Fibroblast of skin of left quadriceps (primary cell): ENCODE measurements around the gene EHD4.
A peak's percentile ranks its signal among the peaks of the same experiment; 100 is the strongest.

ENCODE experiments used
- DNase-seq, 2 experiments: peaks; one replicate each; pipeline ENCODE4 v3.0.0-alpha.2; 2013; ENCODE audit warnings: low read depth in 2 of 2

EHD4 gene

GRCh38 chr15:41895957-41896356, 76.4 kb downstream of the EHD4 start:
- DNase-seq = no peak

DNA sequence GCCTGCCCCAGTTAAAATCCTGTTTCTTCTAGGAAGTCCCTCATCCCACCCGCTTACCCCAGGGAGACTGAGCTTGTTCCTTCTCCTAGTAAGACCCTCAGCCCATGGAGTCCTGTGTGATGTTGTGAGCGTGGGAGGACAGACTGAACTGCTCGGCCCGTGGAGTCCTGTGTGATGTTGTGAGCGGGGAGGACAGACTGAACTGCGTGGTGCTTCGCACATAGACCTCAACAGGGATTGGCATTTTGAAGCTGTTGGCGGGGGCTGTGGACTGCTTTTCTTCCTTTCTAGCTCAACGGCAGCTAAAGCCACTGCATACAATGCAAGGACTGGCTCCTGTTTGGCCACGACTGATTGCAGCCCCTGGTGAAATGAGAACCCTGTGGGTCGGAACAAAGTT, 76.9 kb downstream of the EHD4 start:
- DNase-seq = no peak

DNA sequence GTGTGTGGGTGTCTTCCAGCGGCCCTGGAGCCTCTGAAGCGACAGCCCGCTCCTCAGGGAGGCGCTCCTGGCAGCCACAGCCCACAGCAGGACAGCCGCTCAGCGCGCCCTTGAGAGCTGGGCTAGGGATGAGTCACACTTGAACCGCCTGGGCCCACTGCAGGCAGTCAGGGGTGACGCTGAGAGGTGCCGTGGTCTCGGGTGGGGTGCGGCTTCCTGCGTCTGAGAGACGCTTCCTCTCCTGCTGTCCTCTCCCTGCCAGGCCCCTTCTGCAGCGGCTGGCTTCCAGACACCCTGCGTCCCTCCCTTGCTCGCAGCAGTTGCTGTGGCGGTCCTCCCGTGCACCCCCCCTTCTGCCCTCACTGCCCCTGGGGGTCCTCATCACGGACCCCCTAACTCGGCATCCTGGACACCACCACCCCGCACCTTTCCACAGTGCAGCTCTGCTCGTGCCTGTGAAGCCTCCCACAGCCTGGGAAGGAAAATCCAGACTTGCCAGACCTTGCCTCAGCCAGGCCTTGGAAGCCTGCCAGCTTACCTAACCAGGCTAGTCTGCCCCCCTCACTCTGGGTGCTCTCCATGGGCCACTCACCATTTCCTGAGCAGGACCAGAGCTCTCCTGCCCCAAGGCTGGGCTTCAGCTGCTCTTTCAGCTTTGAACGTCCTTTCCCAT, 77.4 kb downstream of the EHD4 start:
- DNase-seq = peak; percentile 36 to 42

DNA sequence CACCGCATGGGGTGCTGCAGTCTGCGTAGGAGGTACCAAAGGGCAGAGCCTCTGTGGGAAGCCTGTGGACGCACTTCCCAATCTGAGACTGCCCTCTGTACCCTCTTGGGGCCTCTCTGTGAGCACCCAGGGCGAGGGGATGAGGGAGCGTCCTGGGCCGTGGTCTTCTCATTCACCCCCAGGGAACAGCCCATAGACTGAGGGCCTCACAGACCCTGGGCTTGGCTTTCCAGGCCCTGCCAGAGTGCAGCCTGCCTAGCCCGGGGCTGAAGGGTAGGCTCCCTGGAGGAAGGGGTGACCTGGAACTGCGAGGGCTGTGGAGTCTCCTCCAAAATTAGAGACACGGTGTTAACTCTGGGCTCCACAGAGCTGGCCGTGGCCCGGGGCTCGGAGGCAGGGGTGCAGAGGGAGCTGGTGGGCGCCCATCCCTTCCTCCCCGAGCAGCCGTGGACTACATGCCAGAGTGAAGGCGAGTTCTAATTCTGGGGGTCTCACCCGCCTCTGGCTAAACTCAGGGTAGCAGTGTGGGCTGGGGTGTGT, 78.0 kb downstream of the EHD4 start:
- DNase-seq = no peak

DNA sequence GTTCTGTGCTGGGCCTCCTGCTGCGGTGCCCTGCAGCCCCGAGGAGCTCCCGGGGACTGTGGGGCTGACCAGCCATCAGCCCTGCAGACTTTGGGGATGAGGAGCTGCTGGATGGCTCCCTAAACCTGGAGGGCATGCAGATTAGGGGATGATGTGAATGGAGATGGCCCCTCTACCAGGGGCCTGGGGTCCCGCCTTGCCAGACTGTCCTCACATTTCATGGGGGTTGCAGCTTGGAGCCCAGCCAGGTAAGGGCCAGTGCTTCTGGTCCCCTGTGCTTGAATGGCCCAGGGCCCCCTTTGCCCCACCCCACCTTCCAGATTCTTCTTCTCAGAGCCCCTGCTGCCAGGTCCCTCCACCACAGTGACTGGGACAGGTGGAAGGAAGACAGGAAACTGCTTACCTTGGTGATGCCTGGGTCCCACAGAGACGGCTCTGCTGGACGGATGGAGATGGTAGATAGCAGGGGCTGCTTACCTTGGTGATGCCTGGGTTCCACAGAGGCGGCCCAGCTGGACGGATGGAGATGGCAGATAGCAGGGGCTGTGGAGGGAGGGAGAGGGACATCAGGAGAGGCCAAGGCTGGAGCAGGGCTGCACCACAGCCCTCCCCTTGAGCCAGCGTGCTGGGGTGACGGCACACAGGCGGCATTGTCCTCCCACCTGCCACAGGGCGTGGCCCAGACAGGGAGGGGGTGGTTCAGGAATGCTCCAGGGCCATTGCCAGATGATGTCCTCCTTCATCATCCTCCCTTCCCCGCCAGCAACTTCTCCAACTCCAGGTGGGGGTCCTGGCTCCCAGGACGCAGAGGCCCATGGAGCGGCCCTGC, 78.7 kb downstream of the EHD4 start, which contains the start of gene SPTBN5:
Gene SPTBN5 (minus strand): TSS at position 632 of the 829 bp plus-strand sequence. CDS start 556 bp downstream, at position 76.
- DNase-seq = no peak

GRCh38 chr15:41892621-41893421, 79.5 kb downstream of the EHD4 start:
- DNase-seq = no peak

DNA sequence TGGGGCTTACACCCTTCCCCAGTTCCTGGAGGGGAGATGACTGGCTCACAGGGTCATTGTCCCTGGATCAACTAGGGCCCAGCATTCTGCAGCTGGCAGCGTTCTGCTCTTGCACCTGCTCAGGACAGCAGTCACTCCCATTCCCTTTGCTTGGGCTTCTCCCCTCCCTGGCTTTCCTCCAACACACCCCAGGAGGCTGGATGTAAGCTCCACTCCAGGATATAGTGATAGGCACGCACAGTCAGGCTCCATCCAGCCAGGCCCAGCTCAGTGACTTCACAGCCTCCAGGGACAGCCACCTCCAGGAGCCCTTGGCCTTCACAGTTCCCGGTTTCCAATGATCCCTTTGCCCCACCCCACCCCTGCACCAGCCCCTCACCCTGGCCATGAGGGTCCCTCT, 80.4 kb downstream of the EHD4 start:
- DNase-seq = no peak

GRCh38 chr15:41891226-41891625, 81.1 kb downstream of the EHD4 start:
- no peak for DNase-seq

DNA sequence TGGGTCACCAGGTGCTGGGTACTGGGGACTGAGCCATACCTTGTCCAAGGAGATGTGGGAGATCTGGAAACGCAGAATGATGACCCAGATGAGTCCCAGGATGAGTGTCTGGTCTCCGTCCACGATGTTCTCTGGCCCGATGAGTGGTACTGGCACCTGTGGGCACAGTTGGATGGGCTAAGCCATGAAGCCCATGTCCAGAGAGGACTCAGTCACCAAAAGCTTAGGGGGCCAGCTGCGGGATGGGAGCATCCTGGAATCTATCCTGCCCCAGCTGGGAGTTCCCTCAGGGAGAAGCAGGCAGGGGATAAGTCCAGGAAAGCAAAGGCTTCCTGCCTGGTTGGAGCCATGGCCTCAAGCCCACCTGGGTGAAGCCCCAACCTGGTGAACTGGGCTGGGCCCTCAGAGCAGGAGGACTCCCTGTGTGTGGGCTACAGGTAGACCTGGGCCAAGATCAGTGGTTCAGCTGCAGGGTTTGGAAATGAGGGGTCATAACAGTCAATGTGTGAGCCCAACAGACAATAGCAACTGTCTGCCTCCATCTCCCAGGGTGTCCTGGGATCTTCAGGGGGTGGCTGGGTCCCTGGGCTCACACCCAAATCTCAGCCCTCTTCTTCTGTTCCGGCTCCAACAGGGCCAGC, 82.2 kb downstream of the EHD4 start:
- DNase-seq = no peak

- DNase-seq = no peak
Observed at GRCh38 chr15:41888662-41889253, 83.6 kb downstream of the EHD4 start.

DNA sequence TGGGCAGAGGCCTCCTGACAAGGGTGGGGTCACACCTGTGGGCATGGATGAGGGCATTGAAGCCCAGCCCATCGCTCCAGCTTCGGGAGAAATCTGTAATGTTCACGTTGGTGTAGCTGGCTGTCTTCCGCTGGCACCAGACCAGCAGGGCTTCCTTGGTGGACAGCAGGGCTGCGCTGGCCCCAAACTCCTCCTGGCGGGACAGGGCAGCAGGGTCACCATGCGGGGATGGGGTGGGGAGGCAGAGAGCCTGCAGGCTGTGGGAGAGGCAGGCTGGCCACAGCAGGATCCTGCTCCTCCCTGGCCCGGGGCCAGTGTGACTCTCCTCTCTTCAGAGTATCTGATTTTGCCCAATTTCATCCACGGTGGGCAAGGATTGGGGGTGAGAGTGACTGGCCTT, 84.5 kb downstream of the EHD4 start:
- no peak for DNase-seq

DNA sequence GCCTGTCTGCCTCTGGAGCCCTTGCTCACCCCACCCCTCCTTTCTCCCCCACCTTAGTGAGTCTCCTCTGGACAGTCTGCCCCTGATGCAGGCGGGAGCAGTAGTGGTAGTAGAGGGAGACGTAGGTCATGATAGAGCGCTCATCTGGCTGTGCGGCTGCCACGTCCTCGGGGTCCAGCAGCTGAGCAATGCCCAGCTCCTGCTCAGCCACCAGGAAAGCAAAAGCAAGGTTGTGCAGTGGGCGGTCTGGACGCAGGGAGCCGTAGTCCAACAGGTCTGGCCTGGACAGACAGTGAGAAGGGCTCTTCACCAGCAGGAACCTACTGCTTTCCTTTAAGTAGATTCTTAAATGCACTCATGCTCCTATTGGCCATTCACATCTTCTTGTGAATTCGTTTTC, 85.2 kb downstream of the EHD4 start:
- DNase-seq = no peak

- no peak for DNase-seq
Observed at GRCh38 chr15:41886741-41887140, 85.6 kb downstream of the EHD4 start.

DNA sequence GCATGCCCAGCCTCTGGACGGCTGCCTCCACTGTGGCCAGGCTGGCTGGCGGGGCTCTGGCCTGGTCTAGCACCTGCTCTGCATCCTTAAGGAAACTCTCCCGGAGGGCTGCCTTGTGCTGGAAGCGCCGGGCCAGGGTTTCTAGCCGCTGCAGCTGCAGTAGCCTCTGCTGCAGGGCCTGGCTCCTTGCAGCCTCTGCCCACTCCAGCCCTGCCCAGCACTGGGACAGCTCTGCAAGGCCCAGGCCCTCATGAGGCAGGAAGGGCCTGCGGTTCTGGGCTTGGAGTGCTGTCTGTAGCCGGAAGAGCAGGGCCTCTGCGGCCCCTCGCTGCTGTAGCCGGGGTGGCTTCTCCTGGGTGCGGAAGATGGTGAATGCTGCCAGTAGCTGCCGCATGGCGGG, 86.5 kb downstream of the EHD4 start:
- DNase-seq = no peak

GRCh38 chr15:41885321-41885720, 87.0 kb downstream of the EHD4 start:
- DNase-seq = no peak

- no peak for DNase-seq
Observed at GRCh38 chr15:41884458-41884857, 87.9 kb downstream of the EHD4 start.

DNA sequence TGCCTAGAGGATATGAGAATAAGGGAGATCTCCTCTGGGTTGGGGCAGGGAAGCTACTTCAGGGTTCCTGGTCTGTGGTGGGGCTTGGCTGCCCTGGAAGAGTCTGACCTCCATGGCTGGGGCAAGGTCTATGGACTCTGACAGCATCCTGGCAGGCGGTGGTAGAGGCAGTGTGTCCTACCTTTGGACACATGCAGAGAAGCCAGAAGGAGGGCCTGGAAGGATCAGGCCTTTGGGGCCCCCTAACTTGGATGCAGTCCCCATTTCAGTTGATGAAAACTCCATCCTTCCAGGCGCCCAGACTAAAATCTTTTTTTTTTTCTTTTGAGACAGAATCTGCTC, 88.9 kb downstream of the EHD4 start:
- no peak for DNase-seq

DNA sequence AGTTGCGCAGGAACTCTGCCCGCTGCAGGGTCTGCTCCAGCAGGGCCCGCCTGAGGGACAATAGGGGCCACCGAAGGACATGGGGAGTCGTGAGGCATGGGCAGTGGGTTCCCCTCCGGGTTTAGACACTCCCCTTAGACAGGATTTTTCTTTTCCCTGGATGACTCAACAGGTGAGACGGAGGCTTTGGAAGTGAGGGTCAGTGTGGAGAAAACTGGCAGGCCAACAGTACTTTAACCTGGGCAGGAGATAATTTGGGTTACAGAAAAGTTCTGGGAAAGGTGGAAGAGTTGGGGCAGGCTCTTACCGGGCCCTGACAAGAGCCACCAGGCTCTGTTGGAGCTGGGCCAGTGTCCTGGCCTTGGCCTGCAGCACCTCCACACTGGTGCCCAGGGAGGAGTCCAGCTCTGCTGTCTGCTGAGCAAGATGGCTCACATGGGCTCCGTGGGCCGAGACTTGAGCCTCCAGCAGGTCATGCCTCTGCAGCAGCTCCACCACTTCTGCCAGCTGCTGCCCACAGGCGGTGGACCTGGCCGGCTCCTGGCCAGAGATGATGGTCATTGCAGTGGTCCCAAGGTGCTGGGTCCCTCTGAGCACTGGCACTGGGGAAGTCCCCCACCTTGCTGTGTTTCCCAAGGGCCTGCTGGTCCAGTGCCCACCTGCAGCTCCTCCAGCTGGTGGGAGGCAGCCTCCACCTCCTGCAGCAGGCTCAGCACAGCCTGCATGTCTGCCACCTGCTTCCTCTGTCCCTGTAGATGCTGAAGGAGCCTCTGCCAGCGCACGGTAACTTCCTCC, 89.5 kb downstream of the EHD4 start:
- DNase-seq = no peak

GRCh38 chr15:41881920-41882688, 90.3 kb downstream of the EHD4 start:
- DNase-seq = no peak

DNA sequence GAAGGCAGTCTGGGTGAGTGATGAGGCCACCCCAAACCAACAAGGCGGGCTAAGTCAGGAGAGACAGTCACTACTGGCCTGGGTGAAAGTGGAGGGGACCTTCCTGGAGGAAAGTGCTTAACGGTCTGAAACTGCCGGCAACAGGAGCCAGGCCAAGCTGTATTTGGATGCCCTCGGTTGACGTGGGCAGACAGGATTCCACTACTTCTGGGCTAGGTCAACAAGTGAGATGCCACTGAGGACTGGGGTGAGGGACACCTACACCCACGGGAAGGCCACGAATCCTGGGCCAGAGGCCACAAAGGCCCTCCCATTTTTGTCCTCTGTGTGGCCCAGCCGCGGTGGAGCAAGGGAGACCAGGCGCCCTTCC, 90.8 kb downstream of the EHD4 start:
- DNase-seq = no peak
